Effector memory CD8-positive, alpha-beta T cell (primary cell): ENCODE data around the gene NOVA2.

Experiments used
- ATAC-seq: fragments of 150-1000 bp; cut with Tn5 transposase; replicated peaks from 2 replicates; pipeline ENCODE4 v1.10.0; 2021; ENCODE audit warnings: mild to moderate bottlenecking, moderate library complexity
- DNase-seq, 3 experiments: peaks; one replicate each; pipeline ENCODE4 v3.0.0; 2021
- H3K27ac Mint-ChIP-seq, 2 donors: one replicate each; pipeline ENCODE4 v1.8.0; 2022; ENCODE audit warnings: mild to moderate bottlenecking in 2 of 2, mixed read lengths in 2 of 2, moderate library complexity in 2 of 2
- H3K27me3 Mint-ChIP-seq, 2 donors: one replicate each; pipeline ENCODE4 v1.8.0; 2022; ENCODE audit warnings: mixed read lengths in 2 of 2
- H3K36me3 Mint-ChIP-seq: one replicate; pipeline ENCODE4 v1.8.0; 2022; ENCODE audit warnings: mild to moderate bottlenecking, moderate library complexity, mixed read lengths; ENCODE audit not compliant: insufficient read depth
- H3K4me1 Mint-ChIP-seq, 2 donors: one replicate each; pipeline ENCODE4 v1.8.0; 2022; ENCODE audit warnings: low read depth in 2 of 2, mixed read lengths in 2 of 2
- H3K4me3 Mint-ChIP-seq, 2 donors: one replicate each; pipeline ENCODE4 v1.8.0; 2022; ENCODE audit warnings: mild to moderate bottlenecking in 2 of 2, mixed read lengths in 2 of 2, moderate library complexity in 2 of 2
- H3K9me3 Mint-ChIP-seq, 2 donors: one replicate each; pipeline ENCODE4 v1.8.0; 2022; ENCODE audit warnings: mixed read lengths in 2 of 2

The NOVA2 gene

GRCh38 chr19:45940515-45940805 lies 33.2 kb downstream of the NOVA2 start:
- no peaks in the 10 kb centered on the region for H3K36me3 Mint-ChIP-seq
- H3K9me3 Mint-ChIP-seq = no peaks in the 10 kb centered on the region
- H3K4me1 Mint-ChIP-seq = peaks cover 0 to 4% of the 10 kb centered on the region in 2 donors
- DNase-seq (no peak), ATAC-seq (no peak)
- H3K27me3 Mint-ChIP-seq = peaks cover 30 to 71% of the 10 kb centered on the region in 2 donors
- no peak overlapping the region for H3K4me3 Mint-ChIP-seq
- H3K27ac Mint-ChIP-seq = no peak overlapping the region

GRCh38 chr19:45939792-45940514 lies 33.7 kb downstream of the NOVA2 start:
- ATAC-seq = no peak
- peaks cover 0 to 4% of the 10 kb centered on the region in 2 donors for H3K4me1 Mint-ChIP-seq
- H3K27me3 Mint-ChIP-seq = peaks cover 34 to 74% of the 10 kb centered on the region in 2 donors
- no peak for DNase-seq
- H3K9me3 Mint-ChIP-seq = no peaks in the 10 kb centered on the region
- no peak overlapping the region for H3K4me3 Mint-ChIP-seq
- H3K36me3 Mint-ChIP-seq = no peaks in the 10 kb centered on the region
- no peak overlapping the region for H3K27ac Mint-ChIP-seq

GRCh38 chr19:45938733-45939319 lies 34.8 kb downstream of the NOVA2 start:
- peaks cover 40 to 75% of the 10 kb centered on the region in 2 donors for H3K27me3 Mint-ChIP-seq
- H3K36me3 Mint-ChIP-seq = no peaks in the 10 kb centered on the region
- DNase-seq (no peak), ATAC-seq (no peak)
- H3K4me1 Mint-ChIP-seq = peaks cover 0 to 4% of the 10 kb centered on the region in 2 donors
- H3K4me3 Mint-ChIP-seq = no peak overlapping the region
- H3K27ac Mint-ChIP-seq = no peak overlapping the region
- H3K9me3 Mint-ChIP-seq = no peaks in the 10 kb centered on the region

- Mint-ChIP-seq H3K4me3 (no peak overlapping the region), H3K36me3 (no peaks in the 10 kb centered on the region), H3K9me3 (no peaks in the 10 kb centered on the region), H3K4me1 (peaks cover 0 to 4% of the 10 kb centered on the region in 2 donors), H3K27me3 (peaks cover 42 to 89% of the 10 kb centered on the region in 2 donors), H3K27ac (no peak overlapping the region)
- DNase-seq (no peak), ATAC-seq (no peak)
Measured at GRCh38 chr19:45935267-45935666, 38.4 kb downstream of the NOVA2 start.

- Mint-ChIP-seq H3K27me3 (peaks cover 42 to 87% of the 10 kb centered on the region in 2 donors), H3K4me3 (no peak overlapping the region), H3K27ac (no peak overlapping the region), H3K9me3 (no peaks in the 10 kb centered on the region), H3K36me3 (no peaks in the 10 kb centered on the region), H3K4me1 (peaks cover 0 to 4% of the 10 kb centered on the region in 2 donors)
- no peak for ATAC-seq
- DNase-seq = no peak
Measured at GRCh38 chr19:45934551-45935230, 39.0 kb downstream of the NOVA2 start.

- Mint-ChIP-seq H3K27me3 (peaks cover 42 to 85% of the 10 kb centered on the region in 2 donors), H3K9me3 (no peaks in the 10 kb centered on the region), H3K36me3 (no peaks in the 10 kb centered on the region), H3K4me1 (peaks cover 0 to 2% of the 10 kb centered on the region in 2 donors), H3K27ac (no peak overlapping the region), H3K4me3 (no peak overlapping the region)
- no peak for DNase-seq
- ATAC-seq = no peak
Measured at GRCh38 chr19:45933759-45934158, 39.9 kb downstream of the NOVA2 start.

- no peak for ATAC-seq
- Mint-ChIP-seq H3K36me3 (peaks cover 4% of the 10 kb centered on the region), H3K27me3 (peaks cover 34 to 58% of the 10 kb centered on the region in 2 donors), H3K4me3 (no peak overlapping the region), H3K27ac (no peak overlapping the region), H3K4me1 (peaks cover 9 to 12% of the 10 kb centered on the region in 2 donors), H3K9me3 (no peaks in the 10 kb centered on the region)
- DNase-seq = no peak
Measured at GRCh38 chr19:45931055-45931454, 42.6 kb downstream of the NOVA2 start.

GRCh38 chr19:45929247-45929646 lies 44.4 kb downstream of the NOVA2 start:
- DNase-seq (no peak), ATAC-seq (no peak)
- Mint-ChIP-seq H3K27me3 (peaks cover 16 to 40% of the 10 kb centered on the region in 2 donors), H3K36me3 (peaks cover 4% of the 10 kb centered on the region), H3K4me1 (peaks cover 9 to 12% of the 10 kb centered on the region in 2 donors), H3K27ac (no peak overlapping the region), H3K4me3 (no peak overlapping the region), H3K9me3 (no peaks in the 10 kb centered on the region)

- Mint-ChIP-seq H3K36me3 (peaks cover 4% of the 10 kb centered on the region), H3K4me3 (peak overlapping the region; percentile 30 to 66), H3K27me3 (peaks cover 9 to 25% of the 10 kb centered on the region in 2 donors), H3K4me1 (peaks cover 9 to 12% of the 10 kb centered on the region in 2 donors), H3K9me3 (no peaks in the 10 kb centered on the region), H3K27ac (peak overlapping the region in 1 of 2 donors; percentile 21)
- DNase-seq (peak; percentile 85 to 89 (median 86)), ATAC-seq (peak; percentile 100)
Measured at GRCh38 chr19:45927565-45928261, 46.0 kb downstream of the NOVA2 start.

GRCh38 chr19:45924891-45925447 lies 48.7 kb downstream of the NOVA2 start:
- Mint-ChIP-seq H3K36me3 (peaks cover 4% of the 10 kb centered on the region), H3K4me3 (no peak overlapping the region), H3K4me1 (peaks cover 9 to 12% of the 10 kb centered on the region in 2 donors), H3K27me3 (peaks cover 6 to 13% of the 10 kb centered on the region in 2 donors), H3K27ac (no peak overlapping the region), H3K9me3 (no peaks in the 10 kb centered on the region)
- ATAC-seq (no peak), DNase-seq (no peak)

- Mint-ChIP-seq H3K4me3 (no peak overlapping the region), H3K36me3 (peaks cover under 1% of the 10 kb centered on the region), H3K4me1 (peaks cover 2 to 4% of the 10 kb centered on the region in 2 donors), H3K27me3 (peaks cover 18 to 23% of the 10 kb centered on the region in 2 donors), H3K27ac (no peak overlapping the region), H3K9me3 (no peaks in the 10 kb centered on the region)
- DNase-seq (no peak), ATAC-seq (no peak)
Measured at GRCh38 chr19:45922281-45922680, 51.4 kb downstream of the NOVA2 start.

- no peak for DNase-seq
- Mint-ChIP-seq H3K4me1 (no peaks in the 10 kb centered on the region), H3K27ac (no peak overlapping the region), H3K27me3 (peaks cover 25 to 34% of the 10 kb centered on the region in 2 donors), H3K9me3 (no peaks in the 10 kb centered on the region), H3K4me3 (no peak overlapping the region), H3K36me3 (no peaks in the 10 kb centered on the region)
- ATAC-seq = no peak
Measured at GRCh38 chr19:45920458-45920857, 53.2 kb downstream of the NOVA2 start.

- Mint-ChIP-seq H3K9me3 (no peaks in the 10 kb centered on the region), H3K36me3 (no peaks in the 10 kb centered on the region), H3K4me3 (no peak overlapping the region), H3K27me3 (peaks cover 25 to 41% of the 10 kb centered on the region in 2 donors), H3K4me1 (no peaks in the 10 kb centered on the region), H3K27ac (no peak overlapping the region)
- ATAC-seq (no peak), DNase-seq (no peak)
Measured at GRCh38 chr19:45919678-45920077, 54.0 kb downstream of the NOVA2 start.
